DMS 273 treated with DMSO at 0.1 percent for 48 hours (cell line): ENCODE results near the gene ASB5.
"Not testable (repeated sequence)": the region's sequence is repeated elsewhere in the genome, so short reads cannot be mapped to it uniquely, and the experiment has no call there.

ENCODE experiments used
- DNase-seq: peaks from one replicate; lab custom pipeline; 2025; lab: John Stamatoyannopoulos, UW

ASB5 gene

GRCh38 chr4:176222149-176222548, 46.9 kb downstream of the ASB5 start:
- no peak for DNase-seq

- DNase-seq = no peak
These were observed 51.5 kb downstream of the ASB5 start for GRCh38 chr4:176217510-176217909.

- not testable (repeated sequence) for DNase-seq
These were observed 56.7 kb downstream of the ASB5 start for GRCh38 chr4:176212351-176212750.

GRCh38 chr4:176210579-176211296, 58.3 kb downstream of the ASB5 start:
- DNase-seq = no peak

- no peak for DNase-seq
These were observed 58.9 kb downstream of the ASB5 start for GRCh38 chr4:176210101-176210500.

GRCh38 chr4:176209535-176209934, 59.5 kb downstream of the ASB5 start:
- no peak for DNase-seq

- peak; percentile 18 for DNase-seq
These were observed 61.2 kb downstream of the ASB5 start for GRCh38 chr4:176207839-176208238.

- DNase-seq = no peak
These were observed 63.7 kb downstream of the ASB5 start for GRCh38 chr4:176205299-176205698.

GRCh38 chr4:176198316-176198903, 70.6 kb downstream of the ASB5 start:
- DNase-seq = no peak

GRCh38 chr4:176195184-176195978, 73.6 kb downstream of the ASB5 start, which contains the start of gene SPATA4:
Gene SPATA4 (minus strand): TSS chr4:176195585. CDS start chr4:176195562, 23 bp downstream.
- peak; percentile 53 for DNase-seq

- no peak for DNase-seq
These were observed 75.1 kb downstream of the ASB5 start for GRCh38 chr4:176193938-176194337.

GRCh38 chr4:176193126-176193525, 75.9 kb downstream of the ASB5 start:
- no peak for DNase-seq

GRCh38 chr4:176191974-176192373, 77.0 kb downstream of the ASB5 start:
- DNase-seq = peak; percentile 63

GRCh38 chr4:176189891-176190795, 78.9 kb downstream of the ASB5 start:
- DNase-seq = no peak

- no peak for DNase-seq
These were observed 80.4 kb downstream of the ASB5 start for GRCh38 chr4:176188654-176189053.

GRCh38 chr4:176187624-176188023, 81.4 kb downstream of the ASB5 start:
- no peak for DNase-seq

- no peak for DNase-seq
These were observed 82.2 kb downstream of the ASB5 start for GRCh38 chr4:176186671-176187395.

- DNase-seq = no peak
These were observed 83.0 kb downstream of the ASB5 start for GRCh38 chr4:176186067-176186466.

- no peak for DNase-seq
These were observed 84.0 kb downstream of the ASB5 start for GRCh38 chr4:176185051-176185450.
